HG03025 (cell line): ENCODE data around the gene AQP1.
A peak's percentile ranks its signal among the peaks of the same experiment; 100 is the strongest.

ENCODE experiments used
- ATAC-seq: cut with Tn5 transposase; IDR thresholded peaks from one replicate; pipeline ENCODE4 v1.9.1; 2021; ENCODE audit warnings: mild to moderate bottlenecking, moderate library complexity; ENCODE audit not compliant: unreplicated experiment, low FRiP score

Gene AQP1

DNA sequence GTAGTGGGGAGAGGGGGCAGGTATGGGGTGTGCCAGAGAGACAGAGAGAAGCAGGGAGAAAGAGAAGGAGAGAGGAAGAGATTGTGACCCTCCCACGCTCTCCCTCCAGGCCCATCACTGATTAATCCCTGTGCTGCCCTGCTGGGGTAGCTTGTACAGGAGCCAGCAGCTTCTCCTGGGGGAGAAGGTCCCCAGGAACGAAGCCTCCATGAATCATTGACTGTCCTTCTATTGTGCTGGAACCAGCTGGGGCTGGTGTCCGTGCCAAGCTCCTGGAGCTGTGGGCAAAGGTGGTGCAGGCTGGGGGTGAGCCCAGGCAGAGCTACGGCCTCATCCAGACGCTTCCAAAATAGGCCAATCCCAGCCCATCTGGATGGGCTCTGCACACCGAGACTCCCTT lies 20.9 kb downstream of the AQP1 start:
- no peak for ATAC-seq

DNA sequence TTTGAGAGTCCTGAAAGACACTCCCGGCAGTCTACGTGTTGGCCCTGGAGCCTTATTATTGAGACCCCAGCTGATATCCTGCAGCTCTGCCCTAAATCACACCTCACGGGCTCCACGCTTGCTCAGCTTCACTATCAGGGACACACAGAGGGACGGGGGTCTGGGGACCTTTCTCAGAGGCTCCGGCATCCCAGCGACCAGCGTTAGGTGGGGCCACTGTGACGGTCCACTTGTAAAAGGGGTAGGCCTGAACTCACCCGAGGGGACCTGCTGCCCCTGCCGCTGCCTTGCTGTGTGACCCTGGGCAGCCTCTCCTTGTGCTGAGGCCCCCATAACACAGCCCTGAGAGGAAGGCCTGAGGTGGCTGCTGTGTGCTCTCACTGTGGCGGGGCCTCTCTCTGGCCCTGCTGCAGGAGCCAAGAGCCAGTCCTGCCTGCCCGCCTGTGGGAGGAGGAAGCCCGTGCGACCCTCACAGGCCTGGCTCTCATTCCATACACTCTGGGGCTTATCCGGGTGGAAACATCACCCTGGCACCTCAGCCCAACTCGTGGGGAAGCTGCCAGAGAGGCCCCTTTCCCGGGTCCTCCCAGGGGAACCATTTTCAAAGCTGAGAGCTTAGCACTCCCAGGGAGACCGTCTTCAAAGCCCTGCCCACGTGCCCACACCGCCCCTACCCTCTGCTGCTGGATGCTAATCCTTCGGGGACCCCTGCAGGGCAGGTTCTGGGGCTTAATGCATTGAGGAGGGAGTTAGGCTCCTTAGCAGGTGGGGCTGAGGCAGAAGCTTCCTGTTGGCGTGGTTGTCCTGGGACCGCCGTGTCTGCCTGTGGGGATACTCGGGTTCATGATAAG lies 21.7 kb downstream of the AQP1 start:
- ATAC-seq = no peak

DNA sequence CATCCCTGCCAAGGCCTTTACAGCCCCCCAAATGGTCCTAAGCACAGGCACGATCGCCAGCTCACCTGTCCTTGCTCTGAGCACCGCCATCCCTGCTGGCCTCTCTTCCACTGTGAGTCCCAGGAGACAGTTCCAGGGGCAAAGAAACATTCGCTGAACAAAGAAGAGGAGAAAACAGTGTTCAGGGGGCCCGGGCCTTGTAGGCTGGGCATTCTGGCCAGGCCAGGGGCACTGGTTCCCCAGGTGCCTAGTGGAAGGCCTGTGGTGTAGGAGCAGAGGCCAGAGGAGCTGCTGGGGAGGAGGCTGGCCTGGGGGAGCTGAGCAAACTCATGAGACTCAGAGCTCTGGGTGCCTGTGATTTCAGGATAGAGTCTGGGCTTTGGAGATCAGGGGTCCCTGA lies 22.6 kb downstream of the AQP1 start:
- no peak for ATAC-seq

DNA sequence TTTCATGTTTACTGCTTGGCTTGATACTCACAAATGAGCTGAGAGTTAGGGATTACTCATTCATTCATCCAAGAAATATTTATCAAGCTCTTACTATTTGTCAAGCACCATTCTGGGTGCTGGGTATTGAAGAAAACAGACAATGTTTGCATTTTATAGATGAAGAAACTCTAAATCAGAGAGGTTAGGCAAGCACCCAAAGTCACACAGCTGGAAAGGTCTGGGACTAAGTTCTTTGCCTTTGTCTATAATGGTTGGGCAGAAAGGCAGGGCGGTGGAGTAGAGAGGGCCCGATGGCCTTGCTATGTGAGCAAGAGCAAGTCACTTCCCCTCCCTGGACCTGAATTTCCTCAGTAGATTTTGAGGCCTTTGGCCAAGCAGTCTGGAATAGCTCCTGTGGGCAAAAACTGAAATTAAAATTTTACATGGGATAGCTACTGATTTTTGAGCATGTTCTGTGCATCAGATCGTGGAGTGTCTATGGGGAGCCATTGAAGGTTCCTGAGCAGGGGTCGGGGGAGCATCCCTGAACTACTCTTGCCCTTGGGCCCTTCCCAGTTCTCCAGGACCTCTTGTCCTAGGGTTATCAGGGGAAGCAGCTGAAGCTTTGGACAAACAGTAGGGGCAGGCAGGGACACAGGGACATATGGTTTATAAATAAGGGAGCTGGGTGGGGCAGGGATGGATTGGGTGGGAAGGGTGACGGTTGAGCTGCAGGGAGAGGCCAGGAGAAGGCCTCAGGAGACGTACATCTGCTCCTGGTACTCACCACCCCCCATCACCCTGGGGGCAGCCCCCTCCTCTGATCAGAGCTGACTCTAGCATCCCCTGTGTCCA lies 23.3 kb downstream of the AQP1 start:
- ATAC-seq = no peak

GRCh38 chr7:30935569-30935877 lies 23.9 kb downstream of the AQP1 start:
- no peak for ATAC-seq

GRCh38 chr7:30936650-30937245 lies 25.1 kb downstream of the AQP1 start:
- ATAC-seq = no peak

- no peak for ATAC-seq
These were observed 25.8 kb downstream of the AQP1 start for GRCh38 chr7:30937416-30937815.

DNA sequence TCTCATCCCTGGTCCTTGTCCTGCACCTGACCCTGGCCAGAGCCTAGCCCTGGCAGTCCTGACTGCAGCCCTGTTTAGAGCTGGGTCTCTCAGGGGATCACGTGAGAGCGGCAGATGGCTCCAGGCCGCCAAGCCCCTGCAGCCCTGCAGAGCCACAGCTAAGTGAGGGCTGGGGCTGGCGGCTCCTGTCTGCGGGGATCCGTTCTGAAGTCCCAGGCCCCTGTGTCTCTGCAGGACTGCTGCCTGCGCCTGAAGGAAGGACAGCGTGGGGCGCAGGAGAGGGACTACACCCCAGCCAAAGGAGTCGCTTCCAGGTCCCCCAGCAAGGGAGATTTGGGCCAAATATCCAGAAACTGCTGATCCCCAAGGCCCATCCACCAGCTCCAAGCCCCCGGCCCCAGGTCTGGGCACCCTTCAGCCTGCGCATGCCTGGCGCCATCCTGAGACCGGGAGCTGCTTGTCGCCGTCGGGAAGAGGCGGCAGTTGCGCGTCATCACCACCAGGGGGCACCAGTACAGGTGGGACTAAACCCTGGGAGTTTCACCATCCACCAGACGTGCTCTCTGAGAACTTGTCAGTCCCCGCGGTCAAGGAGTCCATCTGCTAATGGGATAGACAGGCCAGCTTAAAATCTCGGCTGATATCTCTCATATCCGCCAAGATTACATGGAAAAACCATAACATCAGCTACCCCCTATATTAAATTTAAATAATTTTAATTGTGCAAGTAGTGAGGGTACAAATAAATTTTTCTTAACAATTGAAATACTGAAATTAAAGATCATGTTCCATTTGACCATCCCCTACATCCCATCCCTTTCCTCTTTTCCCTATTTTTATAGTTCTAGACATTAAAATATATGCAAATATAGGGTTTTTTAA lies 27.0 kb downstream of the AQP1 start:
- ATAC-seq = peak; percentile 81

- no peak for ATAC-seq
These were observed 30.1 kb downstream of the AQP1 start for GRCh38 chr7:30941582-30942323.

DNA sequence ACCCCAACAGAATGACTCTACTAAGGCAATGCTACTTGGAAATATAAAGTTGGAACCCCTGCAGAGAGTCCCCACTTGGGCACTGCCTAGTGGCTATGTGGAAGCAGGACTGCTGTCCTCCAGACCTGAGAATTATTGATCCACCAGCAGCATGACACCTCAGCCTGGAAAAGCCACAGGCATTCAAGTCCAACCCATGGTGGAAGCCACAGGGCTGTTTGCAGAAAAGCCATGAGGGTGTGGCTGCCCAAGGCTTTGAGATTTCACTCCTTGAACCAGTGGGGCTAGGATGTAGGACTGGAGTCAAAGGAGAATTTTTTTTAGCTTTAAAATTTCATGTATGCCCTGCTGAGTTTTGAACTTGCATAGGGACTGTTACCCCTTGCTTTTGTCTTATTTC lies 38.5 kb downstream of the AQP1 start:
- ATAC-seq = no peak

DNA sequence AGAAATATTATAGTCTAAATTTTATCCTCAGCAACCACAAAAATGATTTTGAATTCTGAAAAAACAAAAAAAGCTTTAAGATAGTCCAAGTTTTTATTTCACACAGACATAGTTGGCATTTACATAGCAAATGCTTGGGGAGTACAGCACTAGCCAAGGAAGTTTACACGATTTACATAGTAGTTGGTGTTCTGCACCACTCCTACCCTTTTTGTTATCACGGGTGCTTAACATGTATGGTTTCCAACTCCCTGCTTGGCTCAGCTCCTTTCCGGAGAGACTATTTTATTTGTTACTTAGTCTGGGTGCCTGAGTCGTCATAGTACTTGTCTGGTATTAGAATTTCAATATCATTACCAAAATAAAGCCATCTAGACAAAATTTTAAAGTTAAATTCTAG lies 43.3 kb downstream of the AQP1 start:
- ATAC-seq = no peak

DNA sequence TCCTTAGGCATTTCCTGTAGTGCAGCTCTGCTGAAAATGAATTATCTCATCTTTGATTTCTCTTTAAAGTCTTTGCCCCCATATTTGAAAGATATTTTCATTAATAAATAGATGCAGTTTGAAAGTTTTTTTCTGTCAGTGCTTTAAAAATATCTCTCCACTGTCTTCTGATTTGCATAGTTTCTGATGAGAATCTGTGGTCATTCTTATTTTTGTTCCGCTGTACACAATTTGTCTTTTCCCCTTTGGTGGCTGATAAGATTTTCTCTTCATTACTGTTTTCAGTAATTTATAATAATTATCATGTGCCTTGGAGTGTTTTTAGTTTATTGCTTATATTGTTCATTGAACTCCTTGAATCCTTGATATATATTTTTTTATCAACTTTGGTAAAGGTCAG lies 45.1 kb downstream of the AQP1 start:
- ATAC-seq = no peak

GRCh38 chr7:30963842-30964241 lies 52.2 kb downstream of the AQP1 start, which contains the start of gene GHRHR:
Gene GHRHR, plus strand, starts transcription at chr7:30963953. Its CDS starts 116 bp downstream, at chr7:30964069.
- ATAC-seq = no peak

DNA sequence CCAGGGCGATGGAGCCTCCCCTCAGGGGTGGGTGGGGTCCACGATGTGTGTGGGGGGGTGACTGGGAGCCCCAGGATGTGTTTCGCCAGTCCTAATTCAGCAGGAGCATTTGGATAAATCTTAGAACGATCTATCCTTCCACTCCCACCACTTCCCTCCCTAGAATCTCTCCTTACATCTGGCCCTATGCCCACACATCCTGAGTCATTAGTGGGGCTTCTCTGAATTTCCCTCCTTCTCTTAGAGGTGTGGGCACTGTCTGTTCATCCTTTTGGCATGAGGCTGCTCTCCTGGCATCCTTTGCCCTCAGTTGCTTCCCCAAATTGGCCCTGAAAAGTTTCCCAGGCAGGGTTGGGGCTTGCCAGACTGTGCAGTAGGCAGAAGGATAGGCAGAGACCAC lies 53.7 kb downstream of the AQP1 start:
- no peak for ATAC-seq

- no peak for ATAC-seq
These were observed 54.2 kb downstream of the AQP1 start for GRCh38 chr7:30965883-30966282.

DNA sequence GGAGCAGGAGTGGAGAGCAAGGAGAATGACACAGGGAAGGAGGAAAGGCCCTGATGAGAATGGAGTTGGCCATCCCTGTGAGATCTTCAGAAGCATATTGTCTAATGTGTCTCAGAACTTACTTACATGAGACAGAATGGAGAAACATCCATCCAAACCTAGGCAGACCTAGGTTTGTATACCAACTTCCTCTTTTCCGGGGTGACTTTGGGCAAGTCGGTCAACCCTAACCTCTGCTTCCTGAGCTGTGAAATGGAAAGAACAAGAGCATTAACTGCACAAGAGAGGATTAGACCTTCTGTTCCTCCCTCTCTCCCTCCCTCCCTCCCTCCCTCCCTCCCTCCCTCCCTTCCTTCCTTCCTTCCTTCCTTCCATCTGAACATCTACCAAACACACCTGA lies 56.6 kb downstream of the AQP1 start:
- no peak for ATAC-seq

- ATAC-seq = no peak
These were observed 57.3 kb downstream of the AQP1 start for GRCh38 chr7:30968747-30969603.

DNA sequence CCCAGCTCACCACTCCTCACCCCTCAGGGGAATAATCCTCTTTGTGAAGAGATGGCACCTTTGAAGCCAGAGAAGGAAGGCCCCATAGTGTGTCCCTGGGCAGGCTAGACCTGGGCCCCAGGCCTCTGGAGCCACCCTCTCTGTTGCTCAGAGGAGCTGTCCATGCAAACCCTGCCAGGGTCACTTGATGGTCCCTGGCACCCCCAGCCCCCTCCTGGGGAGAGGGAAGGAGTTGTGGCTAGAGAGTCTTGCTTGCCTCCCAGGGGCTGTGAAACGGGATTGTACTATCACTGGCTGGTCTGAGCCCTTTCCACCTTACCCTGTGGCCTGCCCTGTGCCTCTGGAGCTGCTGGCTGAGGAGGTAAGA lies 57.9 kb downstream of the AQP1 start:
- no peak for ATAC-seq

DNA sequence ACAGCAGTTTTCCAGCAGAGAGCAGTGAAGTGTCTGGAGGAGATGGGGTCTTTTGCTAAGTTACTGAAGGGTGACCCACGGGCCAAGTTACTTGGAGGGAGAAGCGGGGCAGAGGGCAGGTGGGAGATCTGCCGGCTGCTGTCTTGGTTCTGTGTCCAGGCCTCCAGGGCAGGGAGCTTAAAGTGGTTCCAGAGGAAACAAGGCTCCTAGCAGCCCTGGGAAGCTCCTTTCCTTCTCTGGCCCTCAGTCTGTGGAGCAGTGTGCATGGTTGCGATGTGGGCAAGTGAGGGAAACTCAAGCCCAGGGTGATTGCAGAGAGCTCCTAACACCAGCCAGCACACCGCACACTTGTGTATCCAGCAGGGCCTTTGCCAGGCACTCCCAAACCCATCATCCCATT lies 58.4 kb downstream of the AQP1 start:
- no peak for ATAC-seq
